ENCODE measurements around the gene ADGRF4.

ADGRF4 gene

GRCh38 chr6:47681201-47681990 lies 17.0 kb upstream of the ADGRF4 start:
- no peak for DNase-seq

- no peak for DNase-seq
Measured at GRCh38 chr6:47686411-47686810, 12.0 kb upstream of the ADGRF4 start.

GRCh38 chr6:47687432-47687831 lies 10.9 kb upstream of the ADGRF4 start:
- DNase-seq = peak; percentile 20

GRCh38 chr6:47690214-47690613 lies 8.2 kb upstream of the ADGRF4 start:
- DNase-seq = no peak

GRCh38 chr6:47690791-47691190 lies 7.6 kb upstream of the ADGRF4 start:
- DNase-seq = no peak

GRCh38 chr6:47697925-47698324 lies 455 bp upstream of the ADGRF4 start:
- no peak for DNase-seq

GRCh38 chr6:47700053-47700452 lies 1.7 kb downstream of the ADGRF4 start:
- DNase-seq = no peak

- no peak for DNase-seq
Measured at GRCh38 chr6:47700596-47700995, 2.2 kb downstream of the ADGRF4 start.

GRCh38 chr6:47701363-47701762 lies 3.0 kb downstream of the ADGRF4 start:
- DNase-seq = no peak

- DNase-seq = no peak
Measured at GRCh38 chr6:47709160-47709559, 10.8 kb downstream of the ADGRF4 start.

- no peak for DNase-seq
Measured at GRCh38 chr6:47710295-47710694, 11.9 kb downstream of the ADGRF4 start.

- no peak for DNase-seq
Measured at GRCh38 chr6:47713200-47713599, 14.8 kb downstream of the ADGRF4 start.

- DNase-seq = no peak
Measured at GRCh38 chr6:47714802-47715201, 16.4 kb downstream of the ADGRF4 start.

GRCh38 chr6:47715782-47716181 lies 17.4 kb downstream of the ADGRF4 start:
- no peak for DNase-seq

- no peak for DNase-seq
Measured at GRCh38 chr6:47716207-47716606, 17.8 kb downstream of the ADGRF4 start.

GRCh38 chr6:47718571-47718970 lies 20.2 kb downstream of the ADGRF4 start:
- no peak for DNase-seq

- no peak for DNase-seq
Measured at GRCh38 chr6:47721189-47721588, 22.8 kb downstream of the ADGRF4 start.

- no peak for DNase-seq
Measured at GRCh38 chr6:47722194-47722593, 23.8 kb downstream of the ADGRF4 start.

- DNase-seq = no peak
Measured at GRCh38 chr6:47724300-47724699, 25.9 kb downstream of the ADGRF4 start.

GRCh38 chr6:47727391-47727790 lies 29.0 kb downstream of the ADGRF4 start:
- no peak for DNase-seq

GRCh38 chr6:47729019-47729418 lies 30.6 kb downstream of the ADGRF4 start:
- DNase-seq = no peak

GRCh38 chr6:47729457-47729856 lies 31.1 kb downstream of the ADGRF4 start:
- DNase-seq = no peak

- DNase-seq = no peak
Measured at GRCh38 chr6:47733879-47734558, 35.6 kb downstream of the ADGRF4 start.

- DNase-seq = no peak
Measured at GRCh38 chr6:47734831-47735481, 36.6 kb downstream of the ADGRF4 start.

Data from NCI-H510A (cell line).